LoVo (cell line): Measurements from ENCODE around the gene TMPRSS15.

Source experiments
- DNase-seq: peaks from one replicate; pipeline ENCODE4 v3.0.0-alpha.2; 2016; ENCODE audit warnings: low spot score

Gene TMPRSS15

GRCh38 chr21:18349468-18349867, 54.1 kb downstream of the TMPRSS15 start:
- no peak for DNase-seq

- DNase-seq, result no peak
Observed at GRCh38 chr21:18340387-18340942, 63.1 kb downstream of the TMPRSS15 start.

- DNase-seq, result no peak
Observed at GRCh38 chr21:18335651-18336236, 67.8 kb downstream of the TMPRSS15 start.

GRCh38 chr21:18334066-18334465, 69.5 kb downstream of the TMPRSS15 start:
- no peak for DNase-seq

- no peak for DNase-seq
Observed at GRCh38 chr21:18318156-18318555, 85.4 kb downstream of the TMPRSS15 start.

GRCh38 chr21:18298228-18298627, 105.4 kb downstream of the TMPRSS15 start:
- DNase-seq, result no peak

- DNase-seq, result no peak
Observed at GRCh38 chr21:18294100-18294499, 109.5 kb downstream of the TMPRSS15 start.

GRCh38 chr21:18289876-18290275, 113.7 kb downstream of the TMPRSS15 start:
- no peak for DNase-seq

GRCh38 chr21:18285379-18285778, 118.2 kb downstream of the TMPRSS15 start:
- no peak for DNase-seq

- DNase-seq, result no peak
Observed at GRCh38 chr21:18275781-18276180, 127.8 kb downstream of the TMPRSS15 start.

GRCh38 chr21:18274370-18274769, 129.2 kb downstream of the TMPRSS15 start:
- no peak for DNase-seq

GRCh38 chr21:18273400-18273799, 130.2 kb downstream of the TMPRSS15 start:
- DNase-seq, result no peak

- no peak for DNase-seq
Observed at GRCh38 chr21:18269856-18270255, 133.7 kb downstream of the TMPRSS15 start.

GRCh38 chr21:18268906-18269305, 134.7 kb downstream of the TMPRSS15 start:
- DNase-seq, result no peak

GRCh38 chr21:18267496-18267895, 136.1 kb downstream of the TMPRSS15 start:
- DNase-seq, result no peak

GRCh38 chr21:18265944-18266343, 137.6 kb downstream of the TMPRSS15 start:
- DNase-seq, result no peak

GRCh38 chr21:18253799-18254198, 149.8 kb downstream of the TMPRSS15 start:
- DNase-seq, result no peak

- no peak for DNase-seq
Observed at GRCh38 chr21:18253221-18253620, 150.4 kb downstream of the TMPRSS15 start.

GRCh38 chr21:18252680-18253079, 150.9 kb downstream of the TMPRSS15 start:
- no peak for DNase-seq

- no peak for DNase-seq
Observed at GRCh38 chr21:18252256-18252655, 151.3 kb downstream of the TMPRSS15 start.

GRCh38 chr21:18251065-18251464, 152.5 kb downstream of the TMPRSS15 start:
- no peak for DNase-seq

- DNase-seq, result no peak
Observed at GRCh38 chr21:18249672-18250071, 153.9 kb downstream of the TMPRSS15 start.

- DNase-seq, result no peak
Observed at GRCh38 chr21:18248171-18248570, 155.4 kb downstream of the TMPRSS15 start.

GRCh38 chr21:18245464-18245967, 158.1 kb downstream of the TMPRSS15 start:
- DNase-seq, result no peak
